K562 (cell line): ENCODE results near the gene IMPG1. TPM values are rescaled to one million over a fixed set of nuclear protein-coding genes. Genes with fewer than 3 reads are reported as not detected.

Source experiments
- ATAC-seq: fragments of 200-7000 bp; cut with Tn5 transposase; 3 replicates; pipeline ENCODE4 v1.9.1; 2020; ENCODE audit warnings: moderate library complexity
- BruUV-seq: library from RNA; stranded (reverse); fragments of 400-500 nt; replicated peaks from 2 replicates; lab custom pipeline; 2021; lab: Mats Ljungman, UMichigan
- CTCF ChIA-PET: fragments of 300-600 bp; formaldehyde crosslinking; extraction: SDS; loops from one replicate; lab custom pipeline; 2021; ENCODE audit warnings: low intra/inter-chr PET ratio; lab: Yijun Ruan, JAX
- POLR2A ChIA-PET: fragments of 300-600, 350-650 bp; sonication (Branson Sonifier 250); formaldehyde crosslinking; extraction: SDS; loops from one replicate; lab custom pipeline; 2021; ENCODE audit warnings: antibody characterized with exemption, inconsistent platforms; lab: Yijun Ruan, JAX
- DNase-seq, 4 experiments: peaks; one replicate each; pipeline versions ENCODE4 v3.0.0 to v3.0.0-alpha.2; 2011 to 2018; ENCODE audit warnings: low spot score in 3 of 4, mixed read lengths in 3 of 4; ENCODE audit errors: extremely low read depth in 1 of 4
- FAIRE-seq: peaks from 2 replicates; lab custom pipeline; 2011; peaks lifted over from hg19 to GRCh38; lab: Jason Lieb, UNC
- H2AFZ ChIP-seq: 2 replicates; pipeline ENCODE4 v1.6.0; 2011; ENCODE audit warnings: low read depth, low read length, control low read depth, inconsistent platforms
- H3K27ac ChIP-seq: fragments of 200-600 bp; 3 replicates; pipeline ENCODE4 v1.8.0; 2011; ENCODE audit warnings: low read depth, mild to moderate bottlenecking, control low read depth, inconsistent platforms, low read length, moderate library complexity, mixed read lengths; ENCODE audit errors: extremely low read depth
- H3K27me3 ChIP-seq, 2 experiments: fragments of 300-600 bp in 1 of 2; 2 replicates in 1 of 2; 3 replicates in 1 of 2; pipeline versions ENCODE4 v1.6.0 to v1.8.0; 2011; ENCODE audit warnings: inconsistent platforms in 2 of 2, low read length in 2 of 2, mild to moderate bottlenecking in 1 of 2, mixed read lengths in 1 of 2, moderate library complexity in 1 of 2; ENCODE audit not compliant: control insufficient read depth in 2 of 2, insufficient read depth in 2 of 2
- H3K36me3 ChIP-seq: fragments of 300-600 bp; 3 replicates; pipeline ENCODE4 v1.8.0; 2011; ENCODE audit warnings: mild to moderate bottlenecking, low read length, inconsistent platforms; ENCODE audit not compliant: control insufficient read depth, insufficient read depth
- H3K4me1 ChIP-seq, 2 experiments: fragments of 200-600 bp in 1 of 2; replicated peaks in 1 of 2; 2 replicates in 1 of 2; 3 replicates in 1 of 2; pipeline versions ENCODE4 v1.5.1 to v1.8.0; 2011; ENCODE audit warnings: inconsistent platforms in 2 of 2, low read length in 2 of 2, mild to moderate bottlenecking in 1 of 2, mixed read lengths in 1 of 2, moderate library complexity in 1 of 2; ENCODE audit not compliant: control insufficient read depth in 2 of 2, insufficient read depth in 2 of 2
- H3K4me2 ChIP-seq: 2 replicates; pipeline ENCODE4 v1.6.1; 2011; ENCODE audit warnings: low read length, control low read depth, inconsistent platforms, mixed read lengths; ENCODE audit not compliant: insufficient read depth
- H3K4me3 ChIP-seq: fragments of 200-600 bp; sonication (generic), shearing (Covaris generic); 2 replicates; pipeline ENCODE4 v1.5.1; 2016; ENCODE audit warnings: control low read depth, inconsistent platforms
- H3K79me2 ChIP-seq: fragments of 200-600 bp; 3 replicates; pipeline ENCODE4 v1.8.0; 2011; ENCODE audit warnings: low read length, inconsistent platforms; ENCODE audit not compliant: control insufficient read depth, insufficient read depth
- H3K9ac ChIP-seq, 2 experiments: 2 replicates each; pipeline versions ENCODE4 v1.6.0 to v1.6.1; 2011; ENCODE audit warnings: low read depth in 2 of 2, low read length in 2 of 2, control low read depth in 1 of 2, inconsistent platforms in 1 of 2, mild to moderate bottlenecking in 1 of 2, mixed read lengths in 1 of 2; ENCODE audit not compliant: insufficient read depth in 1 of 2
- H3K9me1 ChIP-seq: one replicate; pipeline ENCODE4 v1.6.0; 2011; ENCODE audit warnings: inconsistent platforms, mild to moderate bottlenecking, low read length, moderate library complexity; ENCODE audit not compliant: control insufficient read depth, insufficient read depth
- H3K9me3 ChIP-seq: replicated peaks from 2 replicates; pipeline ENCODE4 v1.5.1; 2011; ENCODE audit warnings: low read depth, low read length, inconsistent platforms; ENCODE audit not compliant: control insufficient read depth, insufficient read depth
- H4K20me1 ChIP-seq: replicated peaks from 2 replicates; pipeline ENCODE4 v1.6.1; 2011; ENCODE audit warnings: low read length, inconsistent platforms, mixed read lengths; ENCODE audit not compliant: control insufficient read depth, insufficient read depth
- DDX20 ChIP-seq: fragments of 450-650 bp; IDR thresholded peaks from 2 replicates; pipeline ENCODE4 v1.6.1; 2016; ENCODE audit warnings: missing genetic modification characterization, low read depth, mild to moderate bottlenecking, missing compliant biosample characterization, moderate library complexity
- FOXA3 ChIP-seq, 2 experiments: fragments of 450-650 bp in 1 of 2; sonication (generic) in 1 of 2; formaldehyde crosslinking; IDR thresholded peaks in 1 of 2; conservative IDR thresholded peaks in 1 of 2; 2 replicates each; pipeline versions ENCODE4 v1.4.0 to v1.8.0; 2020 to 2022; ENCODE audit warnings: mild to moderate bottlenecking in 2 of 2, missing genetic modification reagents in 1 of 2
- JUN ChIP-seq, 2 experiments: sonication (generic) in 1 of 2; formaldehyde crosslinking in 1 of 2; IDR thresholded peaks; 2 replicates each; pipeline versions ENCODE4 v1.6.1 to v1.8.0; 2012 to 2022; ENCODE audit warnings: borderline replicate concordance in 2 of 2, mild to moderate bottlenecking in 2 of 2, improper control_type of control experiment in 1 of 2, low read depth in 1 of 2, low read length in 1 of 2, missing genetic modification reagents in 1 of 2
- MBD2 ChIP-seq: sonication (generic); IDR thresholded peaks from 2 replicates; pipeline ENCODE4 v1.6.1; 2016; ENCODE audit warnings: low read depth, borderline replicate concordance
- NFE2L1 ChIP-seq: fragments of 450-650 bp; IDR thresholded peaks from 2 replicates; pipeline ENCODE4 v1.6.1; 2016; ENCODE audit warnings: missing genetic modification characterization, low read depth, mild to moderate bottlenecking, missing compliant biosample characterization, moderate library complexity, borderline replicate concordance
- NFIC ChIP-seq: fragments of 450-650 bp; IDR thresholded peaks from 2 replicates; pipeline ENCODE4 v1.6.1; 2017; ENCODE audit warnings: mild to moderate bottlenecking, inconsistent platforms
- NR2C1 ChIP-seq, 2 experiments: fragments of 450-650 bp; IDR thresholded peaks; 2 replicates each; pipeline ENCODE4 v1.6.1; 2017; ENCODE audit warnings: mild to moderate bottlenecking in 2 of 2, antibody characterized with exemption in 1 of 2, inconsistent platforms in 1 of 2, missing compliant biosample characterization in 1 of 2, missing genetic modification characterization in 1 of 2
- POLR2AphosphoS2 ChIP-seq: IDR thresholded peaks from 2 replicates; pipeline ENCODE4 v1.6.1; 2012; ENCODE audit warnings: low read length, improper control_type of control experiment
- TSHZ1 ChIP-seq: fragments of 250-450 bp; sonication (Bioruptor Pico); IDR thresholded peaks from 2 replicates; pipeline ENCODE4 v1.4.0; 2020; ENCODE audit warnings: mild to moderate bottlenecking, moderate library complexity
- ZBTB43 ChIP-seq: sonication (generic); formaldehyde crosslinking; IDR thresholded peaks from 2 replicates; pipeline ENCODE4 v1.8.0; 2023; ENCODE audit warnings: mild to moderate bottlenecking, missing genetic modification reagents
- ZNF165 ChIP-seq: fragments of 250-450 bp; sonication (Bioruptor Pico); IDR thresholded peaks from 2 replicates; pipeline ENCODE4 v1.4.0; 2020; ENCODE audit warnings: borderline replicate concordance
- WGBS: fragments of 100-300 bp; shearing (Covaris generic); methylation state at CpG from one replicate; pipeline ENCODE4 v1.1.6; 2016; ENCODE audit warnings: low coverage, mixed read lengths; ENCODE audit not compliant: insufficient coverage; ENCODE audit errors: missing lambda C conversion rate; 5-methylcytosine and 5-hydroxymethylcytosine counted together
- in situ Hi-C: fragments of 300-500 bp; cut with MboI; formaldehyde crosslinking; loops from 4 replicates; pipeline ENCODE4 v1.15.0; 2018; ENCODE audit warnings: inconsistent platforms, mixed read lengths
- intact Hi-C: fragments of 100-400 bp; cut with micrococcal nuclease; formaldehyde crosslinking; loops from 2 replicates; pipeline ENCODE4 v1.14.2; 2022
- polyA plus RNA-seq, 8 experiments: library from polyadenylated mRNA; depleted of rRNA in 4 of 8; stranded (reverse) in 5 of 8; unstranded in 3 of 8; fragments of >200 nt; fragmentation: Nextera tagmentation in 2 of 8; fragmentation: Illumina TruSeq in 1 of 8; extraction: Ambion mirVana in 2 of 8; extraction: Trizol in 1 of 8; gene quantifications; 2 replicates each; pipeline versions ENCODE4 v1.2.1 to v1.2.3, GENCODE V29; 2011 to 2014; ENCODE audit warnings: inconsistent platforms in 1 of 8, missing spikeins in 1 of 8
- total RNA-seq, 7 experiments: library from RNA; depleted of rRNA in 6 of 7; stranded (reverse); fragments of >200 nt in 6 of 7; fragmentation: Illumina TruSeq in 2 of 7; extraction: Trizol in 2 of 7; gene quantifications; 2 replicates each; pipeline versions ENCODE4 v1.2.1 to v1.2.3, GENCODE V29; 2011 to 2021; ENCODE audit warnings: low replicate concordance in 1 of 7

Gene IMPG1
- total and polyA plus RNA-seq, 9 of the 15 experiments (the other 6 are each of a cell fraction or from before 2014, with no cell fraction given), result not detected

GRCh38 chr6:75907444-75907843 is 165.0 kb downstream of the IMPG1 start:
- H3K9me3 ChIP-seq, result no peaks in the 10 kb centered on the region
- no peak overlapping the region for H3K4me3 ChIP-seq
- TF ChIP-seq FOXA3 (CRISPR knock-in tag; conservative IDR thresholded peaks at IDR 0.05 in 1 of 2, IDR thresholded peaks at IDR 0.05 in 1 of 2) (no peak), POLR2AphosphoS2 (no peak), JUN (IDR thresholded peaks at IDR 0.05; ENCODE audit: borderline replicate concordance, low read depth, low read length) (no peak), JUN (CRISPR knock-in tag; IDR thresholded peaks at IDR 0.05; ENCODE audit: borderline replicate concordance) (no peak)
- ATAC-seq, result no peak
- BruUV-seq, result no TSS peak
- ChIA-PET CTCF (no interaction called here), POLR2A (no interaction called here)
- in situ Hi-C loops (no loop called here), intact Hi-C loops (no loop called here)
- no peaks in the 10 kb centered on the region for H3K36me3 ChIP-seq
- H3K9ac ChIP-seq, result no peak overlapping the region
- FAIRE-seq, result no peak
- H3K27me3 ChIP-seq, result no peaks in the 10 kb centered on the region
- no peaks in the 10 kb centered on the region for H3K79me2 ChIP-seq
- no peak overlapping the region for H2AFZ ChIP-seq
- H3K9me1 ChIP-seq, result no peaks in the 10 kb centered on the region
- no peak for DNase-seq
- H3K4me2 ChIP-seq, result no peak overlapping the region
- WGBS, result 0% methylated on average over 2 of the region's 2 CpGs
- no peaks in the 10 kb centered on the region; a peak in 1 of 5 replicates for H3K4me1 ChIP-seq
- H4K20me1 ChIP-seq, result no peaks in the 10 kb centered on the region
- no peak overlapping the region for H3K27ac ChIP-seq

GRCh38 chr6:75906871-75907270 is 165.6 kb downstream of the IMPG1 start:
- intact Hi-C loops, result no loop called here
- 22% methylated on average over 3 of the region's 3 CpGs for WGBS
- no peaks in the 10 kb centered on the region for H3K9me1 ChIP-seq
- no peak overlapping the region for H3K9ac ChIP-seq
- ATAC-seq (no peak), DNase-seq (no peak), FAIRE-seq (no peak)
- CTCF ChIA-PET, result no interaction called here
- H3K27me3 ChIP-seq, result no peaks in the 10 kb centered on the region
- POLR2A ChIA-PET, result no interaction called here
- no peak overlapping the region for H3K4me3 ChIP-seq
- H3K27ac ChIP-seq, result no peak overlapping the region
- H3K36me3 ChIP-seq, result no peaks in the 10 kb centered on the region
- H3K9me3 ChIP-seq, result no peaks in the 10 kb centered on the region
- in situ Hi-C loops, result no loop called here
- no TSS peak for BruUV-seq
- H3K4me2 ChIP-seq, result no peak overlapping the region
- no peaks in the 10 kb centered on the region for H3K79me2 ChIP-seq
- H2AFZ ChIP-seq, result no peak overlapping the region
- no peaks in the 10 kb centered on the region for H4K20me1 ChIP-seq
- H3K4me1 ChIP-seq, result no peaks in the 10 kb centered on the region; a peak in 1 of 5 replicates
- no peak for TF ChIP-seq ZBTB43 (CRISPR knock-in tag)
- no peak for TF ChIP-seq NFIC
- TF ChIP-seq MBD2, result no peak
- TF ChIP-seq DDX20 (tag), result no peak
- TF ChIP-seq TSHZ1, result no peak
- no peak for TF ChIP-seq NR2C1 (IDR thresholded peaks at IDR 0.05)
- TF ChIP-seq NR2C1 (tag; IDR thresholded peaks at IDR 0.05), result no peak
- no peak for TF ChIP-seq ZNF165 (CRISPR knock-in tag)
- TF ChIP-seq NFE2L1 (tag), result no peak
